Colonic mucosa (tissue), 4 donors: ENCODE results near the gene CAMKK2. TPM values are rescaled to one million over a fixed set of nuclear protein-coding genes. Genes with fewer than 3 reads are reported as not detected.

ENCODE experiments used
- DNase-seq: peaks from one replicate; pipeline ENCODE4 v3.0.0-alpha.2; 2020
- H3K27ac ChIP-seq: fragments of 200-600 bp; one replicate; pipeline ENCODE4 v1.8.0; 2021
- H3K27me3 ChIP-seq: fragments of 200-600 bp; one replicate; pipeline ENCODE4 v1.8.0; 2021
- H3K36me3 ChIP-seq: fragments of 200-600 bp; one replicate; pipeline ENCODE4 v1.8.0; 2021
- H3K4me1 ChIP-seq: fragments of 200-600 bp; one replicate; pipeline ENCODE4 v1.8.0; 2021; ENCODE audit warnings: mild to moderate bottlenecking
- H3K4me3 ChIP-seq: fragments of 200-600 bp; one replicate; pipeline ENCODE4 v1.8.0; 2021
- H3K9ac ChIP-seq, 2 donors: one replicate each; pipeline ENCODE4 v1.7.0; 2013; ENCODE audit warnings: control low read depth in 2 of 2, low read depth in 2 of 2, low read length in 2 of 2
- H3K9me3 ChIP-seq: fragments of 200-600 bp; one replicate; pipeline ENCODE4 v1.8.0; 2021
- CTCF ChIP-seq: fragments of 200-600 bp; IDR thresholded peaks from one replicate; pipeline ENCODE4 v1.8.0; 2022; ENCODE audit warnings: antibody characterized with exemption, mild to moderate bottlenecking
- intact Hi-C: fragments of 100-400 bp; cut with DNase I; formaldehyde crosslinking; loops from one replicate; pipeline ENCODE4 v1.14.1; 2022
- total RNA-seq, 2 donors: library from RNA; stranded (reverse); fragmentation: NEBNext Ultra II Directional in 1 of 2; extraction: Animal tissue kit (Norgen Biotek cat#: 25700) in 1 of 2; gene quantifications; one replicate each; pipeline ENCODE4 v1.2.1, GENCODE V29; 2021
- donor health status: healthy.
- donor health status: DM: no; HTN: no; CAD: no.
- donor health status: DM: no; HTN: no; CAD: no.

Gene CAMKK2
- total RNA-seq, 2 donors from 2014 or later: 34.3 to 44.0 TPM

DNA sequence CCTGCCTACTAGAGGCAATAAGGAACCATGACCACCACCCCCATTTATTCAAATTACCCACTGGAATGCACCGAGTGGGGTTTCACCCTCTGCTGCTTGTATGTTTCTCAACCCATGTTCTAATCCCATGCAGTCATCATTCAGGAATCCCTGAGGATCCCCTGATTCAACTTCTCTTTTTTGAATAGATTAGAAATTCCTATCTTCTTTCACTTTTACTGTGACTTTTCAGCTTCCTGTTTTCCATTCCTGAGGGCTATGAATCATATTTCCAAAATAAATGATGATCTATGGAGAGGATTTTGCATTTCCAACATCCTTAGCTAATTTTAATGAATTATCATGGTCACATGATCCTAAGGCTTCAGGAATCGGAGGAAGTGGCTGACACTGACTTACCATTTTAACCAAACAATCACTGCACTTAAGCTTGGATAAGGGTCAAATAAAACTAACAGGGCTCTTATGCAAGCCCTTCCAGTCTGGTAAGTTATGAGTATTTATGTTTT lies 105.9 kb downstream of the CAMKK2 start:
- Histone ChIP-seq H3K27ac (no peak overlapping the region), H3K9me3 (no peaks in the 10 kb centered on the region), H3K4me3 (no peak overlapping the region), H3K36me3 (no peaks in the 10 kb centered on the region), H3K9ac (no peak overlapping the region), H3K4me1 (no peaks in the 10 kb centered on the region), H3K27me3 (no peaks in the 10 kb centered on the region)
- no peak for DNase-seq
- intact Hi-C loops: no loop called here
- no peak for TF ChIP-seq CTCF

- H3K9ac ChIP-seq: no peak overlapping the region
- H3K27ac ChIP-seq: no peak overlapping the region
- H3K4me1 ChIP-seq: no peaks in the 10 kb centered on the region
Observed at GRCh38 chr12:121189619-121190155, 106.8 kb downstream of the CAMKK2 start.

DNA sequence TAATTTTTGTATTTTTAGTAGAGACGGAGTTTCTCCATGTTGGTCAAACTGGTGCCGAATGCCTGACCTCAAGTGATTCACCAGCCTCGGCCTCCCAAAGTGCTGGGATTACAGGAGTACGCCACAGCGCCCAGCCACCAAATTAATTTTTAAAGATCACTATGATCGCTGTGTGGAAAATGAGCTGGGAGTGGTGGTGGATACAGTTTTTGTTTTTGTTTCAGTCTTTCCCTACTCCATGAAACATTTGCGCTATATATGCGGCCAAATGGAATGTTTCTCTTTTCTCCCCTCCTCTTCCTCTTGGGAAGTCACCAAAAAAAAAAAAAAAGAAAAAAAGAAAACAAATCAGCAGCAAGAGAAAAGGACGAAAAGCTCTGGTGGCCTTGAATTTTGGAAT lies 107.4 kb downstream of the CAMKK2 start:
- Histone ChIP-seq H3K27ac (no peak overlapping the region), H3K9ac (no peak overlapping the region), H3K4me1 (no peaks in the 10 kb centered on the region), H3K9me3 (no peaks in the 10 kb centered on the region), H3K27me3 (no peaks in the 10 kb centered on the region), H3K36me3 (no peaks in the 10 kb centered on the region), H3K4me3 (no peak overlapping the region)
- DNase-seq: no peak
- no peak for TF ChIP-seq CTCF
- intact Hi-C loops: no loop called here

More at GRCh38 chr12:121189619-121190155, 106.8 kb downstream of the CAMKK2 start:
- Histone ChIP-seq H3K9me3 (no peaks in the 10 kb centered on the region), H3K36me3 (no peaks in the 10 kb centered on the region), H3K4me3 (no peak overlapping the region), H3K27me3 (no peaks in the 10 kb centered on the region)
- no peak for DNase-seq
- intact Hi-C loops: no loop called here
- no peak for TF ChIP-seq CTCF

GRCh38 chr12:121188227-121188626 lies 108.3 kb downstream of the CAMKK2 start:
- H3K36me3 ChIP-seq: no peaks in the 10 kb centered on the region
- no peak overlapping the region for H3K9ac ChIP-seq
- no peaks in the 10 kb centered on the region for H3K9me3 ChIP-seq
- H3K4me3 ChIP-seq: no peak overlapping the region
- H3K27me3 ChIP-seq: no peaks in the 10 kb centered on the region
- no peaks in the 10 kb centered on the region for H3K4me1 ChIP-seq
- intact Hi-C loops: no loop called here
- DNase-seq: no peak
- no peak overlapping the region for H3K27ac ChIP-seq
- TF ChIP-seq CTCF: no peak

Other genes starting within 250 kb of the CAMKK2 start
- gene P2RX7, start 163.8 kb downstream of the CAMKK2 start, total RNA-seq: 1 to 10 TPM in 1 of 2 donors, under 1 TPM in 1; 0.62 to 1.7 TPM
- 100 to 1,000 TPM in 1 of 2 donors, 10 to 100 TPM in 1; 82.2 to 123 TPM for gene P2RX4, start 86.6 kb downstream of the CAMKK2 start, total RNA-seq
- gene ANAPC5, start 55.7 kb upstream of the CAMKK2 start, total RNA-seq: 10 to 100 TPM; 70.6 to 86.2 TPM
- 10 to 100 TPM; 39.7 to 53.3 TPM for gene RNF34, start 103.4 kb upstream of the CAMKK2 start, total RNA-seq